HG03139 (cell line): Measurements from ENCODE around the gene REPIN1.

Source experiments
- ATAC-seq: cut with Tn5 transposase; IDR thresholded peaks from one replicate; pipeline ENCODE4 v1.9.1; 2021; ENCODE audit not compliant: unreplicated experiment

The REPIN1 gene

GRCh38 chr7:150359622-150360362 lies 8.8 kb upstream of the REPIN1 start:
- ATAC-seq: no peak

- no peak for ATAC-seq
These were observed 8.1 kb upstream of the REPIN1 start for GRCh38 chr7:150360363-150361058.

- ATAC-seq: no peak
These were observed 7.2 kb upstream of the REPIN1 start for GRCh38 chr7:150361402-150361801.

GRCh38 chr7:150361807-150362621 lies 6.6 kb upstream of the REPIN1 start:
- ATAC-seq: no peak

GRCh38 chr7:150363370-150363769 lies 5.3 kb upstream of the REPIN1 start:
- no peak for ATAC-seq

- ATAC-seq: no peak
These were observed 4.8 kb upstream of the REPIN1 start for GRCh38 chr7:150363872-150364271.

- ATAC-seq: no peak
These were observed 3.4 kb upstream of the REPIN1 start for GRCh38 chr7:150365194-150365593.

GRCh38 chr7:150365673-150366398 lies 2.8 kb upstream of the REPIN1 start:
- no peak for ATAC-seq

GRCh38 chr7:150367677-150368095 lies 936 bp upstream of the REPIN1 start:
- no peak for ATAC-seq

GRCh38 chr7:150368884-150369747 lies 494 bp downstream of the REPIN1 start:
- ATAC-seq: no peak

- ATAC-seq: no peak
These were observed 1.3 kb downstream of the REPIN1 start for GRCh38 chr7:150369748-150370501.

GRCh38 chr7:150370612-150371071 lies 2.0 kb downstream of the REPIN1 start:
- ATAC-seq: no peak

- ATAC-seq: no peak
These were observed 2.7 kb downstream of the REPIN1 start for GRCh38 chr7:150371131-150371995.

- no peak for ATAC-seq
These were observed 3.3 kb downstream of the REPIN1 start for GRCh38 chr7:150371996-150372270.

- no peak for ATAC-seq
These were observed 3.8 kb downstream of the REPIN1 start for GRCh38 chr7:150372271-150373048.

GRCh38 chr7:150373049-150373801 lies 4.6 kb downstream of the REPIN1 start:
- ATAC-seq: no peak

GRCh38 chr7:150374026-150374425 lies 5.4 kb downstream of the REPIN1 start:
- no peak for ATAC-seq
